WI38 (cell line): ENCODE measurements around the gene SPOPL.

ENCODE experiments used
- H3K4me3 ChIP-seq: 2 replicates; pipeline ENCODE4 v1.5.1; 2011; ENCODE audit warnings: low read depth, mild to moderate bottlenecking, control low read depth, low read length
- CTCF ChIP-seq: IDR thresholded peaks from 2 replicates; pipeline ENCODE4 v1.5.1; 2012; ENCODE audit warnings: low read depth, mild to moderate bottlenecking, control low read depth, low read length

Gene SPOPL

GRCh38 chr2:138550670-138551287, 49.2 kb downstream of the SPOPL start:
- no peak overlapping the region for H3K4me3 ChIP-seq
- TF ChIP-seq CTCF, result no peak

GRCh38 chr2:138554123-138554522, 52.6 kb downstream of the SPOPL start:
- H3K4me3 ChIP-seq, result no peak overlapping the region
- no peak for TF ChIP-seq CTCF

- TF ChIP-seq CTCF, result no peak
- no peak overlapping the region for H3K4me3 ChIP-seq
Measured at GRCh38 chr2:138559641-138560040, 58.1 kb downstream of the SPOPL start.

- no peak for TF ChIP-seq CTCF
- no peak overlapping the region for H3K4me3 ChIP-seq
Measured at GRCh38 chr2:138564586-138565229, 63.1 kb downstream of the SPOPL start.

- no peak for TF ChIP-seq CTCF
- H3K4me3 ChIP-seq, result no peak overlapping the region
Measured at GRCh38 chr2:138565230-138565598, 63.6 kb downstream of the SPOPL start.

- no peak overlapping the region for H3K4me3 ChIP-seq
- TF ChIP-seq CTCF, result no peak
Measured at GRCh38 chr2:138572318-138572717, 70.7 kb downstream of the SPOPL start.

GRCh38 chr2:138577066-138577465, 75.5 kb downstream of the SPOPL start:
- TF ChIP-seq CTCF, result no peak
- H3K4me3 ChIP-seq, result no peak overlapping the region
